ENCODE data around the gene KRTAP5-1.
A peak's percentile ranks its signal among the peaks of the same experiment; 100 is the strongest.

KRTAP5-1 gene

DNA sequence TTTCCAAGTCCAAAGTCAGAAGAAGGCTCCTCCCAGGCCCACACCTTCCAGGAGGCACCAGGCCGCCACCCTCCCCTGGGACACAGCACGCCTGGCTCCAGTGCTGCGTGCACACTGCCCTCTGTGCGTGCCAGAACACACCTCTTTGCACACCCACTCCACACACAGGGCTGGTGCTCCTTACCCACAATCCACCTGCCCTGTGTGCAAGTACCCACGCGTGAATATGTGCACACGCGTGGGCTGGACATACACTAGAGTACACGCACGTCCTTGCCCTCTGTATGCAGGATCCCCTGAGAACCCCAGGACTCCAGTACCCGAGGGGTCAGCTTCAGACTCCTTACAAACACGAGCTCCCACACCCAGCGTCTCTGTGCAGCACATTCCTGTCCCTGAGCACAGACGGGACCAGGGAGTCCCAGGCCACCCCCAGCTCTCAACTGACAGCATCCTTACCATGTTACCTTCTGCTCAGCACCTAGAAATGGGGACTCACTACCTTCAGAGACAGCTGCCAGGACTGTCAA is 15.8 kb downstream of the KRTAP5-1 start:
- Histone ChIP-seq H3K36me3 (ENCODE audit: control insufficient read depth in 4 of 4, insufficient read depth in 4 of 4, low read length in 3 of 4) (no peaks in the 10 kb centered on the region), H3K27ac (ENCODE audit: insufficient read depth in 1 of 2, low read depth in 1 of 2, low read length in 2 of 2, poor library complexity in 1 of 2, severe bottlenecking in 2 of 2) (no peak overlapping the region), H3K9me3 (ENCODE audit: control extremely low read depth in 1 of 5, control insufficient read depth in 4 of 5, insufficient read depth in 2 of 5, low read depth in 1 of 5, low read length in 4 of 5) (no peaks in the 10 kb centered on the region), H3K4me1 (ENCODE audit: control extremely low read depth in 1 of 4, control insufficient read depth in 4 of 4, insufficient read depth in 4 of 4, low read length in 3 of 4) (peaks cover 0 to 28% (median 17%) of the 10 kb centered on the region in 4 experiments), H3K4me3 (ENCODE audit: control insufficient read depth in 1 of 7, extremely low read depth in 1 of 7, insufficient read depth in 4 of 7, low read depth in 2 of 7, low read length in 6 of 7) (no peak overlapping the region), H3K27me3 (replicated peaks in 2 of 5; ENCODE audit: control insufficient read depth in 4 of 5, insufficient read depth in 5 of 5, low read length in 4 of 5) (peaks cover 0 to 90% (median 30%) of the 10 kb centered on the region in 5 experiments)
- DNase-seq: no peak
- 73% methylated on average over 14 of the region's 14 CpGs for WGBS (ENCODE audit: insufficient coverage)
- ChIA-PET CTCF (interaction anchor here (1.0 to 1.5 kb wide), 3 partner anchors 10 to 25 kb away, joined by 4 to 7 read pairs (median 4); no protein-coding TSS in a partner anchor), POLR2A (interaction anchor here (1.7 kb wide), 1 partner anchor 9 kb away, joined by 3 read pairs; no protein-coding TSS in a partner anchor)

DNA sequence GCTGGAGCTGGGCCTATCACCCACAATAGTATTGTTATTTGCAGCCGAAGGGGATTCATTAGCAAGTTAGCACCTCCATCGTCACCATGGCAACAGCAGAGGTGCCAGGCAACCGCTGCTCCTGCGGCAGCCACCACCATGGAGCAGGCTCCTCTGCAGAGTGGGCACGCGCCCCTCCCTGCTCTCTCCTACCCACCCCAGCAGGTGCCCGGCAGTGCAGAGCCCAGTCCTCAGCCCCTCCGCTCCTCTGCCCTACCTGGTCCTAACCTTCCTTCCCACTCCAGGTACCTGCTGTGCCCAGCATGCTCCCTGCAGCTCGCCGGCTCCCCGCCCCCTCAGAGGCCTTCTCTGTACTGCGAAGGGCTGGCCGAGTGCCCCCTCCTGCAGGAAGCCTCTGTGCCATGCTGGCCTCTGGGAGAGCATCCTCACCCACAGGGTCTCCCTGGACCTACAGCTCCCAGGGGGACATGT is 16.6 kb downstream of the KRTAP5-1 start:
- Histone ChIP-seq H3K36me3 (ENCODE audit: control insufficient read depth in 4 of 4, insufficient read depth in 4 of 4, low read length in 3 of 4) (no peaks in the 10 kb centered on the region), H3K4me1 (ENCODE audit: control extremely low read depth in 1 of 4, control insufficient read depth in 4 of 4, insufficient read depth in 4 of 4, low read length in 3 of 4) (peaks cover 0 to 20% (median 12%) of the 10 kb centered on the region in 4 experiments), H3K9me3 (ENCODE audit: control extremely low read depth in 1 of 5, control insufficient read depth in 4 of 5, insufficient read depth in 2 of 5, low read depth in 1 of 5, low read length in 4 of 5) (no peaks in the 10 kb centered on the region), H3K27ac (ENCODE audit: insufficient read depth in 1 of 2, low read depth in 1 of 2, low read length in 2 of 2, poor library complexity in 1 of 2, severe bottlenecking in 2 of 2) (no peak overlapping the region), H3K4me3 (ENCODE audit: control insufficient read depth in 1 of 7, extremely low read depth in 1 of 7, insufficient read depth in 4 of 7, low read depth in 2 of 7, low read length in 6 of 7) (no peak overlapping the region), H3K27me3 (replicated peaks in 2 of 5; ENCODE audit: control insufficient read depth in 4 of 5, insufficient read depth in 5 of 5, low read length in 4 of 5) (peaks cover 0 to 90% (median 23%) of the 10 kb centered on the region in 5 experiments)
- DNase-seq: peak; percentile 51 to 76 (median 68)
- ChIA-PET POLR2A (interaction anchor here (0.6 to 1.7 kb wide), 2 partner anchors 9 to 39 kb away, joined by 3 to 4 read pairs; no protein-coding TSS in a partner anchor), CTCF (no interaction called here)
- WGBS (ENCODE audit: insufficient coverage): 42% methylated on average over 10 of the region's 13 CpGs

DNA sequence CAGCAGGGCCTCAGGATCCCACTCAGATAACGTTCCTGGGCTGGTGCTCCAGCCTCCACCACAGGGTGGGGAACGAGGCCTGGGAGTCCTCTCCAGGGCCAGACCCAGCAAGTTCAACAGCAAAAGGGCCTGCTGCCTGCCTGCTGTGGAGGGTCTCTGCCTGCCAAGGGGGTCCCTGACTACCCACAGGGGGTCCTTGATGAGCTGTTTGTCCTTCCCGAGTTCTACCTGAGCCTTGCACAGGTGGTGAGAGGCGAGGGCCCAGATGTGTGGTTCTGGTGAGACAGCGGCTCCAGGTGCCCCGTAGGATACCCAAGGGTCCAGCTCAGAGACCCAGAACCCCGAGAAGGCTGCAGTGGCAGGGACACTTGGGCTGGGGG is 17.4 kb downstream of the KRTAP5-1 start:
- H3K27ac ChIP-seq (ENCODE audit: insufficient read depth in 1 of 2, low read depth in 1 of 2, low read length in 2 of 2, poor library complexity in 1 of 2, severe bottlenecking in 2 of 2): no peak overlapping the region
- H3K4me1 ChIP-seq (ENCODE audit: control extremely low read depth in 1 of 4, control insufficient read depth in 4 of 4, insufficient read depth in 4 of 4, low read length in 3 of 4): peaks cover 0 to 13% (median 10%) of the 10 kb centered on the region in 4 experiments
- CTCF ChIA-PET: no interaction called here
- POLR2A ChIA-PET: interaction anchor here (0.6 kb wide), 1 partner anchor 40 kb away, joined by 4 read pairs; no protein-coding TSS in a partner anchor
- no peaks in the 10 kb centered on the region for H3K9me3 ChIP-seq (ENCODE audit: control extremely low read depth in 1 of 5, control insufficient read depth in 4 of 5, insufficient read depth in 2 of 5, low read depth in 1 of 5, low read length in 4 of 5)
- DNase-seq: no peak
- no peaks in the 10 kb centered on the region for H3K36me3 ChIP-seq (ENCODE audit: control insufficient read depth in 4 of 4, insufficient read depth in 4 of 4, low read length in 3 of 4)
- H3K27me3 ChIP-seq (replicated peaks in 2 of 5; ENCODE audit: control insufficient read depth in 4 of 5, insufficient read depth in 5 of 5, low read length in 4 of 5): peaks cover 0 to 90% (median 23%) of the 10 kb centered on the region in 5 experiments
- WGBS (ENCODE audit: insufficient coverage): 88% methylated on average over 7 of the region's 7 CpGs
- no peak overlapping the region for H3K4me3 ChIP-seq (ENCODE audit: control insufficient read depth in 1 of 7, extremely low read depth in 1 of 7, insufficient read depth in 4 of 7, low read depth in 2 of 7, low read length in 6 of 7)

DNA sequence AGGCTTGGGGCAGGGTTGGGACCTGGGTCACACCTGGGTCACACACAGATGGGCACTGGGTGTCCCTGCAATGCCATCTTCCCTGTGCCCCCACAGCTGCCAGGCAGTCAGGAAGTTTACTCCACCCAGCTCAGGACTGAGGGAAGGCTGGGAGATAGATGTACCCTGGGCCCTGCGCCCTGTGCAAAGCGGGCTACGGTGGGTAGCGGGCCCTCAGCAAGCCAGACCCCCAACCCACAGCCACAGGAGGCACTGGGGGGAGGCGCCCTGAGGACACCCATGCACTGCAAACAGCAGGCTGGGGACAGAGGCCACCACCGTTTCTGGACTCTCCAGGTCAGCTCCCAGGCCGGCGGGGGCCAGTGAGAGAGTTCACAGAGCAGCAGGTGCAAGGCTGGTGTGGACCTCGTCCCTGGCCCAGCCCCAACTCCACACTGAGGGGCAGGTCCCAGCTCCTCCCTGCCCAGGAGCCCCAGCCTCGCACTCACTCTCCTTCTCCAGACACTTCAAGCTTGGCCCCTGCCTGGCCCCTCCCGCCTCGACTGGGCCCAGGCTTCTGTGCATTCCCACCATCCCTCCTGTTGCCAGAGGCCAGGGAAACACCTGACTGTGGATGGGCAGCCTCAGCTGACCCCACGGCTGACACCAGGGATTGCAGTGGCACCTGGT is 17.9 kb downstream of the KRTAP5-1 start:
- no peak overlapping the region for H3K4me3 ChIP-seq (ENCODE audit: control insufficient read depth in 1 of 7, extremely low read depth in 1 of 7, insufficient read depth in 4 of 7, low read depth in 2 of 7, low read length in 6 of 7)
- 86% methylated on average over 13 of the region's 13 CpGs for WGBS (ENCODE audit: insufficient coverage)
- H3K9me3 ChIP-seq (ENCODE audit: control extremely low read depth in 1 of 5, control insufficient read depth in 4 of 5, insufficient read depth in 2 of 5, low read depth in 1 of 5, low read length in 4 of 5): no peaks in the 10 kb centered on the region
- no peak for DNase-seq
- H3K27me3 ChIP-seq (replicated peaks in 2 of 5; ENCODE audit: control insufficient read depth in 4 of 5, insufficient read depth in 5 of 5, low read length in 4 of 5): peaks cover 0 to 89% (median 23%) of the 10 kb centered on the region in 5 experiments
- no peaks in the 10 kb centered on the region for H3K36me3 ChIP-seq (ENCODE audit: control insufficient read depth in 4 of 4, insufficient read depth in 4 of 4, low read length in 3 of 4)
- H3K27ac ChIP-seq (ENCODE audit: insufficient read depth in 1 of 2, low read depth in 1 of 2, low read length in 2 of 2, poor library complexity in 1 of 2, severe bottlenecking in 2 of 2): no peak overlapping the region
- ChIA-PET CTCF (no interaction called here), POLR2A (interaction anchor here (0.5 kb wide), 1 partner anchor 9 kb away, joined by 3 read pairs; no protein-coding TSS in a partner anchor)
- H3K4me1 ChIP-seq (ENCODE audit: control extremely low read depth in 1 of 4, control insufficient read depth in 4 of 4, insufficient read depth in 4 of 4, low read length in 3 of 4): peaks cover 0 to 9% (median 8%) of the 10 kb centered on the region in 4 experiments

DNA sequence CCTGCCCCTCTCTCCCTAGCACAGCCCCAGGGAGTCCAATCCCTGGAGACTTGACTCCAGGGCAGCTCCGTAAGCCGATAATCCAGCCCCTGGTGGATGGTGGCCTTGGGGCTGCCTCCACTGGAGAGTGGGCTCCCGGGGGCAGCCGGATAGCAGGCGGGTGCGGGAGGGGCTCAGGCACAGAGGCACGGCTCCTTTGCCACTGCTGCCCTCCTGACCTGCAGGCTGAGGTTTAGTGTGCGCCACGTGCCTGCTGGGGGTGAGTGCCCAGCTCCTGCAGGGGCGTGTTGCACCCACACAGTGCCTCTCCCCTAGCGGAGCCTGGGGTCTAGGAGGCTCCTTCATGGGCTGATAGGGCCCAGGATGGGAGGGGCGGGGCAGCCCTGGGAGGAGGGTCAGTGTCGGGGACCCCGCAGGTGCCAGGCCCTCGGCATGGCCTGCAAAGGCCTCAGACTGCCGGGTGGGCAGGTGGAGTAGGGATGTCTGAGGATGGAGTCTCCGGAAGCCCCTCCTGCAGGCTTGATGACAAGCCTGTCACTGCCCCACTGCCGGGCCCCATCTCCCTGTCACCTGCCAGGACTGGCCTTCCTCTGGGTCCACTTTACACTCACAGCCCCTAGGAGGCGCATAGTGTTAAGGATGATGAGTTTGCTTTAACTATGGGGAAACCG is 18.6 kb downstream of the KRTAP5-1 start:
- Histone ChIP-seq H3K4me1 (ENCODE audit: control extremely low read depth in 1 of 4, control insufficient read depth in 4 of 4, insufficient read depth in 4 of 4, low read length in 3 of 4) (peaks cover 0 to 9% (median 8%) of the 10 kb centered on the region in 4 experiments), H3K27me3 (replicated peaks in 2 of 5; ENCODE audit: control insufficient read depth in 4 of 5, insufficient read depth in 5 of 5, low read length in 4 of 5) (peaks cover 0 to 95% (median 23%) of the 10 kb centered on the region in 5 experiments), H3K36me3 (ENCODE audit: control insufficient read depth in 4 of 4, insufficient read depth in 4 of 4, low read length in 3 of 4) (no peaks in the 10 kb centered on the region), H3K4me3 (ENCODE audit: control insufficient read depth in 1 of 7, extremely low read depth in 1 of 7, insufficient read depth in 4 of 7, low read depth in 2 of 7, low read length in 6 of 7) (no peak overlapping the region), H3K9me3 (ENCODE audit: control extremely low read depth in 1 of 5, control insufficient read depth in 4 of 5, insufficient read depth in 2 of 5, low read depth in 1 of 5, low read length in 4 of 5) (no peaks in the 10 kb centered on the region), H3K27ac (ENCODE audit: insufficient read depth in 1 of 2, low read depth in 1 of 2, low read length in 2 of 2, poor library complexity in 1 of 2, severe bottlenecking in 2 of 2) (no peak overlapping the region)
- CTCF ChIA-PET: interaction anchor here (0.6 to 2.6 kb wide), 4 partner anchors 8 to 402 kb away, joined by 3 to 20 read pairs (median 4); no protein-coding TSS in a partner anchor
- no peak for DNase-seq
- WGBS (ENCODE audit: insufficient coverage): 80% methylated on average over 15 of the region's 20 CpGs
- POLR2A ChIA-PET: interaction anchor here (0.5 to 0.7 kb wide), 2 partner anchors 9 to 22 kb away, joined by 3 read pairs; no protein-coding TSS in a partner anchor

DNA sequence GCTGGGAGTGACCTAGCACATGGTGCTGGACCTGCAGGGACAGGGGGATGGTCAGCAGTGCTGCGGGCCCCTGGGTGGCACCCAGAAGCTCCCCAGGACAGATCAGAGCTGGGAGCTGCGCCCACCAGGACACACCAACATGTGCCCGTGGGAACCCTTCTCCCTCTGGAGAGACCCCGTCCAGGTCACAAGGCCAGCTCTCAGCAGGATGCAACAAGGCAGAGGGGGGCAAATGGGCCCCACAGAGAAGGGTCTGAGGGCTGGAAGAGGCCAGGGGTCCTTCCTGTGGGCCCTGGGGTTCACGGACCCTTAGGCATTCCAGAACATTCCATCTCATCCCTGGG is 19.2 kb downstream of the KRTAP5-1 start:
- Histone ChIP-seq H3K27ac (ENCODE audit: insufficient read depth in 1 of 2, low read depth in 1 of 2, low read length in 2 of 2, poor library complexity in 1 of 2, severe bottlenecking in 2 of 2) (no peak overlapping the region), H3K27me3 (replicated peaks in 2 of 5; ENCODE audit: control insufficient read depth in 4 of 5, insufficient read depth in 5 of 5, low read length in 4 of 5) (peaks cover 0 to 92% (median 23%) of the 10 kb centered on the region in 5 experiments), H3K4me1 (ENCODE audit: control extremely low read depth in 1 of 4, control insufficient read depth in 4 of 4, insufficient read depth in 4 of 4, low read length in 3 of 4) (peaks cover 0 to 3% (median 1%) of the 10 kb centered on the region in 4 experiments), H3K9me3 (ENCODE audit: control extremely low read depth in 1 of 5, control insufficient read depth in 4 of 5, insufficient read depth in 2 of 5, low read depth in 1 of 5, low read length in 4 of 5) (no peaks in the 10 kb centered on the region), H3K36me3 (ENCODE audit: control insufficient read depth in 4 of 4, insufficient read depth in 4 of 4, low read length in 3 of 4) (no peaks in the 10 kb centered on the region), H3K4me3 (ENCODE audit: control insufficient read depth in 1 of 7, extremely low read depth in 1 of 7, insufficient read depth in 4 of 7, low read depth in 2 of 7, low read length in 6 of 7) (no peak overlapping the region)
- ChIA-PET CTCF (interaction anchor here (0.6 to 2.6 kb wide), 5 partner anchors 9 to 402 kb away, joined by 3 to 20 read pairs (median 4); no protein-coding TSS in a partner anchor), POLR2A (interaction anchor here (0.6 to 0.7 kb wide), 2 partner anchors 11 to 23 kb away, joined by 3 read pairs; no protein-coding TSS in a partner anchor)
- 71% methylated on average over 2 of the region's 5 CpGs for WGBS (ENCODE audit: insufficient coverage)
- DNase-seq: no peak

Data from common myeloid progenitor, CD34-positive (primary cell).